NCI-H1092 treated with DMSO at 0.1 percent for 48 hours (cell line): ENCODE measurements around the gene EPS15.
"Not testable (repeated sequence)": the region's sequence is repeated elsewhere in the genome, so short reads cannot be mapped to it uniquely, and the experiment has no call there.

ENCODE experiments used
- DNase-seq: peaks from one replicate; lab custom pipeline; 2025; lab: John Stamatoyannopoulos, UW

The EPS15 gene

GRCh38 chr1:51472359-51472758 is 46.7 kb downstream of the EPS15 start:
- DNase-seq, result no peak

GRCh38 chr1:51469518-51469917 is 49.5 kb downstream of the EPS15 start:
- DNase-seq, result no peak

GRCh38 chr1:51464828-51465227 is 54.2 kb downstream of the EPS15 start:
- no peak for DNase-seq

GRCh38 chr1:51463561-51463960 is 55.5 kb downstream of the EPS15 start:
- no peak for DNase-seq

GRCh38 chr1:51462289-51462688 is 56.8 kb downstream of the EPS15 start:
- not testable (repeated sequence) for DNase-seq

- DNase-seq, result no peak
Observed at GRCh38 chr1:51454554-51454953, 64.5 kb downstream of the EPS15 start.

- DNase-seq, result peak; percentile 31
Observed at GRCh38 chr1:51453010-51453409, 66.1 kb downstream of the EPS15 start.

- not testable (repeated sequence) for DNase-seq
Observed at GRCh38 chr1:51448844-51449454, 70.1 kb downstream of the EPS15 start.

GRCh38 chr1:51445351-51446090 is 73.5 kb downstream of the EPS15 start:
- DNase-seq, result no peak

- DNase-seq, result no peak
Observed at GRCh38 chr1:51444534-51445192, 74.4 kb downstream of the EPS15 start.

- DNase-seq, result no peak
Observed at GRCh38 chr1:51444096-51444495, 75.0 kb downstream of the EPS15 start.

- no peak for DNase-seq
Observed at GRCh38 chr1:51443555-51443954, 75.5 kb downstream of the EPS15 start.

- no peak for DNase-seq
Observed at GRCh38 chr1:51442616-51443015, 76.5 kb downstream of the EPS15 start.

- DNase-seq, result no peak
Observed at GRCh38 chr1:51442198-51442597, 76.9 kb downstream of the EPS15 start.

- no peak for DNase-seq
Observed at GRCh38 chr1:51439895-51440294, 79.2 kb downstream of the EPS15 start.

GRCh38 chr1:51439053-51439452 is 80.0 kb downstream of the EPS15 start:
- DNase-seq, result no peak

- not testable (repeated sequence) for DNase-seq
Observed at GRCh38 chr1:51437391-51437790, 81.7 kb downstream of the EPS15 start.

- DNase-seq, result no peak
Observed at GRCh38 chr1:51435878-51436277, 83.2 kb downstream of the EPS15 start.

- no peak for DNase-seq
Observed at GRCh38 chr1:51433972-51434510, 85.0 kb downstream of the EPS15 start.

GRCh38 chr1:51433269-51433971 is 85.6 kb downstream of the EPS15 start:
- no peak for DNase-seq

GRCh38 chr1:51432146-51432545 is 86.9 kb downstream of the EPS15 start:
- DNase-seq, result no peak

GRCh38 chr1:51427438-51427837 is 91.6 kb downstream of the EPS15 start:
- DNase-seq, result no peak
